HG03025 (cell line): ENCODE results near the gene FAM13A.
A peak's percentile ranks its signal among the peaks of the same experiment; 100 is the strongest.
"Not testable (repeated sequence)": the region's sequence is repeated elsewhere in the genome, so short reads cannot be mapped to it uniquely, and the experiment has no call there.

Experiments used
- ATAC-seq: cut with Tn5 transposase; IDR thresholded peaks from one replicate; pipeline ENCODE4 v1.9.1; 2021; ENCODE audit warnings: mild to moderate bottlenecking, moderate library complexity; ENCODE audit not compliant: unreplicated experiment, low FRiP score

The FAM13A gene

DNA sequence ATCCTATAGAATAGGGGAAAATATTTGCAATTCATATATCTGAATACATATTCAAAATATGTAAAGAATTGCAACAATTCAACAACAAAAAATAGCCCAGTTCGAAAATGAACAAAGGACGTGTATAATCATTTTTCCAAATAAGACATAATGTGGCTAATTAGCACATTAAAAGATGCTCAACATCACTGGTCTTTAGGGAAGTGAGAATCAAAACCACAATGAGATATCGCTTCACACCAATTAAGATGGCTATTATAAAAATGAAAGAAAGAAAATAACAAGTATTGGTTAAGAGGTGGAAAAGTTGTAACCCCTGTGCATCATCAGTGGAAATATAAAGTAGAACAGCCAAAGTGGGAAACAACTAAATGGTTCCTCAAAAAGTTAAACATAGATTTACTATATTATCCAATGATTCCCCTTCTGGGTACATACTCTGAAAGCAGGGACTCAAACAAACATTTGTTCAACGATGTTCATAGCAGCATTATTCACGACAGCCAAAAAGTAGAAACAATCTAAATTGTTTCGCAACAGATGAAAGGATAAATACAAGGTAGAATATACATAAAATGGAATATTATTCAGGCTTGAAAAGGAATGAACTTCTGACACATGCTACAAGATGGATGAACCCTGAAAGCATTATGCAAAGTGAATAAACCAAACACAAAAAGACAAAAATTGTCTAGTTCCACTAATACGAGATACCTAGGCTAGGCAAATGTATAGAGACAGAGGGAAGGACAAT, 12.7 kb downstream of the FAM13A start:
- ATAC-seq = no peak

GRCh38 chr4:89042055-89042454, 14.9 kb downstream of the FAM13A start:
- no peak for ATAC-seq

- no peak for ATAC-seq
These were observed 17.2 kb downstream of the FAM13A start for GRCh38 chr4:89039730-89040338.

- ATAC-seq = no peak
These were observed 20.4 kb downstream of the FAM13A start for GRCh38 chr4:89036535-89036934.

DNA sequence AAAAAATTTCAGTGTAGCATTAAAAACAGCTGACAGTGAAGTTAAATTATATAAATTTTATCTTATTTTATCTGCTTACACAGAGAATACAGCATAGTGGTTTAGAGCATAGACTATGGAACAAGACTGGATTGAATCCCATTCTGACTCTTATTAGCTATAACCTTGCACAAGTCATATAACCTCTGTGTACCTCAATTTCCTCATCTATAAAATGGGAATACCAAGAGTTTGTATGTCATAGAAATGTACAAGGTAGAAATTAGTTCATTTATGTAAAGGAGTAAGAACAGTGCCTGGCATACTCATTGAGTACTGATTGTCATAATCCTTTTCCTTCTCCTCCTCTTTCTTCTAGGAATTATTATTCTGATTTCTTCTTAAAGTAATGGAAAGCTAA, 25.7 kb downstream of the FAM13A start:
- no peak for ATAC-seq

DNA sequence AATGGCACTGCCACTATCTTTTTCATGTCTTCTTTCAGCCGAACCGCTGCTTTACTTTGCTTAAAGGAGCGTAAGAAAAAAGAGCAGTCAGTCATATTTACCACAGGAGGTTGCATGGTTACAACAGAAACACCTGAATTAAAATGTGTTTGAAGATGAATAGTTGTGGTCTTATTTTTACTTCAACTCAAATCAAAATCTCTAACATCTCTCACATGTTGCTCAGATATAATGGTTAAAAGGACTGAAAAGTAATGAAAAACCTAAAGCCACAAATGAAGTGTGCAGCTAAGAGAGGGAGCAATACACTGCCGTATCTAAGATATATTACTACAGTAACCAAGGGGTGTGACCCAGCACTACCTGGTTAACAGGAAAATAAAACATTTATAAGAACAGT, 27.4 kb downstream of the FAM13A start:
- ATAC-seq = no peak

DNA sequence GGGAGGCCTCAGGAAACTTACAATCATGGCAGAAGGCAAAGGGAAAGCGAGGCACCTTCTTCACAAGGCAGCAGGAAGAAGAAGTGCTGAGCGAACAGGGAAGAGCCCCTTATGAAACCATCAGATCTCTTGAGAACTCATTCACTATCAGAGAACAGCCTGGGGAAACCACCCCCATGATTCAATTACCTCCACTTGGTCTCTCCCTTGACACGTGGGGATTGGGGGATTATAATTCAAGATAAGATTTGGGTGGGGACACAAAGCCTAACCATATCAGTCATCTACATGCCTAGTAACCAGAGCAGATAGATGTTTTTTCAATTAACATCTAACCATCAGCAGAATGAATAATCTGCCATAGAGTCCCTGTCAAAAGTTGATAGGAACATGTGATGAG, 30.4 kb downstream of the FAM13A start:
- no peak for ATAC-seq

- peak; percentile 85 for ATAC-seq
These were observed 32.8 kb downstream of the FAM13A start for GRCh38 chr4:89024051-89024675.

DNA sequence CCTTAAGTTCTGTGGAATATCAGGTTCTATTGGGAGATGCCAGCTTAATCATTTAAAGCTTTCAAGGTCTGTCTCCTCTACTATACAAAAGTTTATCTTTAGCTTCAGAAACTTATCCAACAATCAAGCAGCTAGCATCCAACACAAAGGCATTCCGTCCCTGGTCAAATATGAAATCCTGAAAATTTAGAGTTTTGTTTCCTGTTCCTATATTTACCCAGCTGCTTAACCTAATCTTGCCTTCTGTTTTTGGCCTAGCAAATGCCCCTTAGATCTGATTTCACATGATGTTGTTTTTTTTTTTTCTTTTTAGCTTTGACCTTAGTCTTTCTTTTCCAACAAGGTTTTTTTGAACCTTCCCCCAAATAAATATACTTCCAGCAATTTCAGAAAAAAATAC, 33.8 kb downstream of the FAM13A start:
- no peak for ATAC-seq

- ATAC-seq = no peak
These were observed 34.4 kb downstream of the FAM13A start for GRCh38 chr4:89022426-89023128.

- ATAC-seq = no peak
These were observed 35.3 kb downstream of the FAM13A start for GRCh38 chr4:89021684-89022083.

GRCh38 chr4:89021062-89021461, 35.9 kb downstream of the FAM13A start:
- ATAC-seq = no peak

DNA sequence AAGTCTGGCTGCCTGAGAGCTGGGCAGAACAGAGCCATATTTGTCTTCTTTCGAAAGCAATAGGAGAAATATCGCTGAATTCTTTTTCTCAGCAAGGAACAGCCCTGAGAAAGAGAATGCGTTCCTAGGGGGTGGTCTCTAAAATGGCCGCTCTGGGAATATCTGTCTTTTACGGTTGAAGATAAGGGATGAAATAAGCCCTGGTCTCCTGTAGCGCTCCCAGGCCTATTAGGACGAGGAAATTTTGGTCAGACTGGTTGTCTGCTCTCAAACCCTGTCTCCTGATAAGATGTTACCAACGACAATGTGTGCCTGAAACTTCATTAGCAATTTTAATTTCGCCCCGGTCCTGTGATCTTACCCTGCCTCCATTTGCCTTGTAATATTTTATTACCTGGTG, 42.1 kb downstream of the FAM13A start:
- ATAC-seq = not testable (repeated sequence)

GRCh38 chr4:89009761-89010369, 47.1 kb downstream of the FAM13A start:
- no peak for ATAC-seq

DNA sequence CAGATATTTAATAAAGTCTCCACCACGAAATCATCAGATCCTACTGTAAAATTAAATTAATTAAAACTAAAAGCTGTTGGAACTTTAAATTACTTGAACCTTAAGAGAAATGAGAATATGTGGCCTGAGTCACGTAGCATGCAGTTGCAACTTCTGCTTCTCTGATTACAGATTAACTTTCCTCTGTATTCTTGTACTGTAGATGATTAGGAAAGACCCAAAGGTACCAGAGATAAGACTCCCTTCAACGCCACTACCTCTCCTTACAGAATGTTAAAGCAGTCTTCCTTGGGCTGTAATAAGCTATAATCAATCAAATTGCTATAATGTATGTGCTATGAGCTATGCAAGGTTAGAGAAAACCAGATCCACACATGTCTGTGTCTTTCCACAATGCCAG, 47.9 kb downstream of the FAM13A start:
- no peak for ATAC-seq

DNA sequence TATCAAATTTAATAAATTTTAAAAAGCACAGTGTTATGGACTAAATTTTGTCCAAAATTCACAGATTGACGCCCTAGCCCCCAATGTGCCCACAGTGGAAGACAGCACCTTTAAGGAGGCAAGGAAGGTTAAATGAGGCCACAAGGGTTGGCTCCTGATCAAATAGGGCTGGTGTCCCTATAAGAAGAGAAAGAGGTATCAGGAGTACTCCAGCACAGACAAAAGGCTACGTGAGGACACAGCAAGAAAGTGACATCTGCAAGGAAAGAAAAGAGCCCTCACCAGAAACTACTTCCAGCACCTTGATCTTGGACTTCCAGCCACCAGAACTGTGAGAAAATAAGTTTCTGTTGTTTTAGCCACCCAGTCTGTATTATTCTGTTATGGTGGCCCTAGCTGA, 48.8 kb downstream of the FAM13A start:
- no peak for ATAC-seq

DNA sequence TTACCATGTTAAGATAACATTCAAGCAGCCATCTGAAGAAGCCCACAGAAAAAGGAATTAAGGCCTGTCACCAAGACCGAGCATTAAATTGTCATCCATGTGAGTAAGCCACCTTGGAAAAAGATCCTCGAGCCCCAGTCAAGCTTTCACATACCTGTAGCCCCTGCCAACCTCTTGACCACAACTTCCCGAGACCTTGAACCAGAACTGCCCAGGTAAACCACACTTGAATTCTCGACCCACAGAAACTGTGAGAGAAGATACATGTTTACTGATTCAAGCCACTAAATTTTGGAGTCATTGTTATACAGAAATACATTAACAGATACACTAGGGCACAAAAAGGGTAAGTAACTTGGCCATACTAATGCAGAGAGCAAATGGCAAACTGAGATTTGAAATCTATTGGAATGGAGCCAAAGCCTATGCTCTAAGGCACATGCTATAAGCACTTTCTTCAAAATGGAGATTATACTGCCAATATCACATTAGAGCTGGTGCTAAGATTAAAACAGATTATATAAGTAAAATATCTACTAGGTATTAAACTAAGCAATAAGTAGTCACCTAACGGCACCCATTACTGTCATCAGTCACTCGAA, 49.5 kb downstream of the FAM13A start:
- no peak for ATAC-seq

DNA sequence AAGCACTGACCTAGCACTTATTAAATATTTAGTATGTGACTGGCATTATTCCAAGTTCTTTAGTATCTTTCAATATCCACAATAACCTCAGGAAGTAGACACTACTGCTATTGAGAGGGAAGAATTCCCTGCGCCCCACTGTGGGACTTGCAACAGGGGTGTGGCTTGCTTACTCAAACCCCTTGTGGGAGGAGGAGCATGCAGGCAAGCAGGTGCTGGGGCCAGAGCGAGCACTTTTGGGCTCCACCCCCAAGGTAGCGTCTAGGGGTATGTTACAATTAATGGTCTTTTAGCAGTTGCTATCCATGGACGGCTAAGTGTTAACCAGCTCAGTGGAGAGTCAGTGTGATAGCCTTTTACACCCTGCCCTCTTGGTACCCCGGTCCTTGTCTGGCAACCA, 50.7 kb downstream of the FAM13A start:
- no peak for ATAC-seq

DNA sequence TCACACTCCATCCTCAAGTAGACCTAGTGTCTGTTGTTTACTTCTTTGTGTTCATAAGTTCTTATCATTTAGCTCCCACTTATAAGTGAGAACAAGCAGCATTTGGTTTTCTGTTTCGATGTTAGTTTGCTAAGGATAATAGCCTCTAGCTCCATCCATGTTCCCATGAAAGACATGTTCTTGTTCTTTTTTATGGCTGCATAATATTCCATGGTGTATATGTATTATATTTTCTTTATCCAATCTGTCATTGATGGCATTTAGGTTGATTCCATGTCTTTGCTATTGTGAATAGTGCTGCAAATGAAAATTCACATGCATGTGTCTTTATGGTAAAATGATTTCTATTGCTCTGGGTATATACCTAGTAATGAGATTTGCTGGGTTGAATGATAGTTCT, 51.9 kb downstream of the FAM13A start:
- not testable (repeated sequence) for ATAC-seq

GRCh38 chr4:89001647-89002445, 55.1 kb downstream of the FAM13A start:
- no peak for ATAC-seq
